ENCODE data around the gene TEC.

The TEC gene

DNA sequence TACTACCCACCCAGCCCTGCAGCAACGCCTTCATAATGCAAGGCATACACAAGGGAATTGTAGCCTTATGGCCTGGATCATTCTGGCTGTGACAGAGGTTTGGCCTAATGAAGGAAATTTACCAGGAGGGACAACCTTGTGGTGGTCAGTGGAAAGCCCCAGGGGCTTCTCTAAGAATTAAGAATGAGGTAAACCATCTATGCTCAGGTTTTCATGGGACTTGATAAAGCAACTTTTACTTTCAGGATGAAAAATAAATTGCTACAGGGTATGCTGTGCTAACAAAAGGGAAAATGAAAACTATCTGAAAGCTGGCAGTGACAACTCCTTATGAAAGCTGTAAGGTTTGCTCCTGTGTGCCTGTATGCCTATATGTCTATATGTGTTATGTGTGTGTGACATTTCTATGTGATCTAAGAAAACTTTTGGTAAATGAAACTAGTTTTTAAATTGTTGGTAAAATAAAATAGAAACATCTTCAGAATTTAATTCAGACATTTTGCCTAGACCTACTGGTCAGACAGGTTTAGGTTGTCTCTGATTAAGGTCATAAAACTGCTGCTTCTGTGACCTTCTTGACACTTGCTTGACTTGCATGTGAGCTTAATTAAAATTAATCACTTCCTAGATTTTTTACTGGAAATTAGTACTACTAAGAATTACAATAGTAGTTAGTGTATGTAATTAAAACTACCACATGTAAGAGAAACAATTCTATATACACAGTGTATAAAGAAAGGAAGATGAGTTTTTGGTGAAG is 115.7 kb downstream of the TEC start:
- POLR2A ChIA-PET (ENCODE audit: low non-redundant PET): no interaction called here
- H3K27ac ChIP-seq: no peak overlapping the region
- no peak for DNase-seq (ENCODE audit: low spot score)
- CTCF ChIA-PET: interaction anchor here (0.6 to 1.1 kb wide), 2 partner anchors 9 to 98 kb away, joined by 5 to 6 read pairs; no protein-coding TSS in a partner anchor
- TF ChIP-seq, protein P1, sequence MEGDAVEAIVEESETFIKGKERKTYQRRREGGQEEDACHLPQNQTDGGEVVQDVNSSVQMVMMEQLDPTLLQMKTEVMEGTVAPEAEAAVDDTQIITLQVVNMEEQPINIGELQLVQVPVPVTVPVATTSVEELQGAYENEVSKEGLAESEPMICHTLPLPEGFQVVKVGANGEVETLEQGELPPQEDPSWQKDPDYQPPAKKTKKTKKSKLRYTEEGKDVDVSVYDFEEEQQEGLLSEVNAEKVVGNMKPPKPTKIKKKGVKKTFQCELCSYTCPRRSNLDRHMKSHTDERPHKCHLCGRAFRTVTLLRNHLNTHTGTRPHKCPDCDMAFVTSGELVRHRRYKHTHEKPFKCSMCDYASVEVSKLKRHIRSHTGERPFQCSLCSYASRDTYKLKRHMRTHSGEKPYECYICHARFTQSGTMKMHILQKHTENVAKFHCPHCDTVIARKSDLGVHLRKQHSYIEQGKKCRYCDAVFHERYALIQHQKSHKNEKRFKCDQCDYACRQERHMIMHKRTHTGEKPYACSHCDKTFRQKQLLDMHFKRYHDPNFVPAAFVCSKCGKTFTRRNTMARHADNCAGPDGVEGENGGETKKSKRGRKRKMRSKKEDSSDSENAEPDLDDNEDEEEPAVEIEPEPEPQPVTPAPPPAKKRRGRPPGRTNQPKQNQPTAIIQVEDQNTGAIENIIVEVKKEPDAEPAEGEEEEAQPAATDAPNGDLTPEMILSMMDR (conservative IDR thresholded peaks at IDR 0.05; ENCODE audit: low read depth): no peak

DNA sequence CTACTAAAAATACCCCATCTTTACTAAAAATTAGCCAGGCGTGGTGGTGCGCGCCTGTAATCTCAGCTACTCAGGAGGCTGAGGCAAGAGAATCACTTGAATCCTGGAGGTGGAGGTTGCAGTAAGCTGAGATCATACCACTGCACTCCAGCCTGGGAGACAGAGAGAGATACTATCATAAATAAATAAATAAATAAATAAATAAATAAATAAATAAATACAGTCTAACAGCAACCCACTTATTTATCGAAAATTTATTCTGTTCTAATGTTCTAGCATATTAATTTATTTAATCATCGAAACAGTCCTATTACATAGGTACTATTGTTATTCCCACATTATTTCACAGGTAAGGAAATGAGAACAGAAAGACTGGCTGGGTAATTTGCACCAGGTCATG is 117.4 kb downstream of the TEC start:
- TF ChIP-seq, protein P1 (conservative IDR thresholded peaks at IDR 0.05; ENCODE audit: low read depth): no peak
- DNase-seq (ENCODE audit: low spot score): no peak
- no peak overlapping the region for H3K27ac ChIP-seq
- POLR2A ChIA-PET (ENCODE audit: low non-redundant PET): no interaction called here
- CTCF ChIA-PET: no interaction called here

DNA sequence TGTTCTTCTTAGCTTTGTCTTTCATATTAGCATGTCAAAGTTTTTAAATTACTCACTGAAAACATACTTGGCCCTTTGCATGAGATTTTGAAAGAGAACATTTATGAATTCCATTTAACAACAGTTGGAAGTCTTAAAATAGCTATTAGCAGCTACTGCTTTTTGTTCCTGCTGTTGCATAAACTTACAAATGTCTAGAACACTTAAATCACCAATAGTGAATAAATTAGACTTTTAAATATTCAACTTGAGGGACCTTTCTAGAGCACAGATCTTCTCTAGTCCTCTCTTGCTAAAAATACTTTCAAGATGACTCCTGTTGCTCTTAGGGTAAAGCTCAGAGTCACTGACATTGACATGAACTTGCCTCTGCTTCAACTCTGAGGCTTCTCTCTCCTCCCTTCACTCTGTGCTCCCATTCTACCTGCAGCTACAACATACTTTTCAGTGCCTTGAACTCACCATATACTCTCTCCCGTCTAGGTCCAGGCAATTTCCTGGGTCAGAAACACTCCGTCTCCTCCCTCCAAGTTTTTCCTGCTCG is 119.7 kb downstream of the TEC start:
- TF ChIP-seq, protein P1 (conservative IDR thresholded peaks at IDR 0.05; ENCODE audit: low read depth): no peak
- DNase-seq (ENCODE audit: low spot score): no peak
- ChIA-PET POLR2A (ENCODE audit: low non-redundant PET) (no interaction called here), CTCF (no interaction called here)
- H3K27ac ChIP-seq: no peak overlapping the region

DNA sequence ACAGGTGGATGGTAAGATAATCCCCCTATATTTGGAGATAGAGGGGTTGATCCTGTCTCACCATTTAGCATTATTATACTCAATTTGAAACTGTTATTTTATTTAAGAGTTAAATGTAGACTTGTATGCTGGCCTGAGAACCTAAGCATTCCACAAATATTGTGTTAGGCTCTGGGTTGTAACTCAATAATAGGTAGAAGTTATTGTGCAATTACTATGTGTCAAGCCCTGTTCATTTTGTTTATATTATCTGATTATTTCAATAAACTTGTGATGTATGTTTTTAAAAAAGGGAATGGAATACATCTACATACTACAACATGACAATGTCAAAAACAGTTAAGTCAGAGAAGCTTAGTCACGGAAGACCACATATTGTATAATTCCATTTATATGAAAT is 122.0 kb downstream of the TEC start:
- no peak for DNase-seq (ENCODE audit: low spot score)
- TF ChIP-seq, protein P1 (conservative IDR thresholded peaks at IDR 0.05; ENCODE audit: low read depth): no peak
- no peak overlapping the region for H3K27ac ChIP-seq
- ChIA-PET CTCF (no interaction called here), POLR2A (ENCODE audit: low non-redundant PET) (no interaction called here)

DNA sequence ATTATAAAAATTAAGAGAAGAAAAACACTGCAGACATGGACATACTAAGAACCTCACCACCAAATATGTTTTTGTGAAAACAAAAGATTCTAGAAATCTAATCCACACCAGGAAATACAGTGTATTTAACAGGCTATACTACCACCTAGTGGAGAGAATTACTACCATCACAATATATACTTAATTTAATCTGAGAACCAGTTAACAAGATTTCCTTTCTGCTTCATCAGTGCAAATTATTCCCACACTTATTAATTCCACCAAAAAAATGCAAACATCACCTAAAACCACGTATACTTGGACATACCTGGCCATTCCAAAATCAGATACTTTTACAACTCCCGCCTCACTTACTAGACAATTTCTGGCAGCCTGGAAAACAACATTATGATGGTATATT is 128.6 kb downstream of the TEC start:
- CTCF ChIA-PET: no interaction called here
- POLR2A ChIA-PET (ENCODE audit: low non-redundant PET): no interaction called here
- TF ChIP-seq, protein P1 (conservative IDR thresholded peaks at IDR 0.05; ENCODE audit: low read depth): peak; percentile 50
- no peak overlapping the region for H3K27ac ChIP-seq
- peak; percentile 42 for DNase-seq (ENCODE audit: low spot score)

DNA sequence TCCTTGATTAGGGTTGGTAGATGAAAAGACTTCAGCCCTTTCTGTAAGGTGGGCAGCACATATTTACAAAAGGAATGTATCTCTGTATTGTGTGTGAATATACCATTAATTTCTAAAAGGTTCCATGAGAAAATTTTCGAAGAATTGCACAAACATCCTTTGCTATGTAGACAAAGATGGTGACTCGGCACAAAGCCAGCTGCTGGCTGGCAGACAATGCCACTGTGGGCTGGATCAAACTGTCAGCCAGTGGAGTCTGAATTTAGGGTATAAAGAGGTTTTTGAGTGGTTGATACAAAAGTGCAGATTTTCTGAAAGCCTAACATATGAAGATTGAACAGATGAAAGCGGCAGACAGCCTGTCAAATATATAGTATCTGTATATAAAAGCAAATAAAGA is 129.9 kb downstream of the TEC start:
- TF ChIP-seq, protein P1 (conservative IDR thresholded peaks at IDR 0.05; ENCODE audit: low read depth): no peak
- ChIA-PET POLR2A (ENCODE audit: low non-redundant PET) (no interaction called here), CTCF (interaction anchor here (0.5 kb wide), 1 partner anchor 438 kb away, joined by 3 read pairs; no protein-coding TSS in a partner anchor)
- no peak for DNase-seq (ENCODE audit: low spot score)
- no peak overlapping the region for H3K27ac ChIP-seq

Data from RWPE1 (cell line).